HepG2 (cell line): ENCODE measurements around the gene ATP11A. TPM values are rescaled to one million over a fixed set of nuclear protein-coding genes. Genes with fewer than 3 reads are reported as not detected.

ENCODE experiments used
- ATAD3A ChIP-seq: sonication (generic); formaldehyde crosslinking; IDR thresholded peaks from 2 replicates; pipeline ENCODE4 v1.4.0; 2020; ENCODE audit warnings: missing genetic modification reagents
- CEBPG ChIP-seq: IDR thresholded peaks from 2 replicates; pipeline ENCODE4 v1.6.1; 2016
- ELF3 ChIP-seq: IDR thresholded peaks from 2 replicates; pipeline ENCODE4 v1.6.1; 2016; ENCODE audit warnings: missing genetic modification reagents, missing compliant biosample characterization
- ETV5 ChIP-seq: IDR thresholded peaks from 2 replicates; pipeline ENCODE4 v1.6.1; 2018; ENCODE audit warnings: missing biosample characterization, missing genetic modification reagents, inconsistent platforms, borderline replicate concordance
- MAFG ChIP-seq: sonication (generic); formaldehyde crosslinking; IDR thresholded peaks from 2 replicates; pipeline ENCODE4 v1.5.1; 2020; ENCODE audit warnings: mild to moderate bottlenecking, missing genetic modification reagents
- MTA3 ChIP-seq: sonication (generic); formaldehyde crosslinking; IDR thresholded peaks from 2 replicates; pipeline ENCODE4 v1.4.0; 2020; ENCODE audit warnings: missing genetic modification reagents
- MTF2 ChIP-seq: sonication (generic); formaldehyde crosslinking; IDR thresholded peaks from 2 replicates; pipeline ENCODE4 v1.5.0; 2020; ENCODE audit warnings: missing genetic modification reagents, borderline replicate concordance
- MXD4 ChIP-seq: IDR thresholded peaks from 2 replicates; pipeline ENCODE4 v1.6.1; 2016; ENCODE audit warnings: mild to moderate bottlenecking, missing biosample characterization, missing genetic modification reagents
- SP2 ChIP-seq: sonication (generic); formaldehyde crosslinking; IDR thresholded peaks from 2 replicates; pipeline ENCODE4 v1.5.1; 2020; ENCODE audit warnings: mild to moderate bottlenecking, missing genetic modification reagents
- TEAD2 ChIP-seq: sonication (generic); formaldehyde crosslinking; IDR thresholded peaks from 2 replicates; pipeline ENCODE4 v1.9.0; 2021; ENCODE audit warnings: missing genetic modification reagents
- THAP11 ChIP-seq: IDR thresholded peaks from 2 replicates; pipeline ENCODE4 v1.6.1; 2016; ENCODE audit warnings: missing biosample characterization, missing genetic modification reagents
- ZNF569 ChIP-seq: sonication (generic); formaldehyde crosslinking; IDR thresholded peaks from 2 replicates; pipeline ENCODE4 v1.5.0; 2020; ENCODE audit warnings: mild to moderate bottlenecking, missing genetic modification reagents, moderate library complexity, borderline replicate concordance
- ZNF589 ChIP-seq: sonication (generic); formaldehyde crosslinking; conservative IDR thresholded peaks from 2 replicates; pipeline ENCODE4 v1.8.0; 2022; ENCODE audit warnings: mild to moderate bottlenecking, moderate library complexity, missing genetic modification reagents
- ZNF616 ChIP-seq: sonication (generic); formaldehyde crosslinking; IDR thresholded peaks from 2 replicates; pipeline ENCODE4 v1.5.0; 2020; ENCODE audit warnings: low read depth, mild to moderate bottlenecking, missing genetic modification reagents
- ZNF709 ChIP-seq: sonication (generic); formaldehyde crosslinking; IDR thresholded peaks from 2 replicates; pipeline ENCODE4 v1.5.0; 2020; ENCODE audit warnings: mild to moderate bottlenecking, missing genetic modification reagents
- ZNF713 ChIP-seq: sonication (generic); formaldehyde crosslinking; IDR thresholded peaks from 2 replicates; pipeline ENCODE4 v1.4.0; 2020; ENCODE audit warnings: mild to moderate bottlenecking, missing genetic modification reagents
- ZNF792 ChIP-seq: IDR thresholded peaks from 2 replicates; pipeline ENCODE4 v1.6.1; 2016
- ZZZ3 ChIP-seq: sonication (generic); formaldehyde crosslinking; IDR thresholded peaks from 2 replicates; pipeline ENCODE4 v1.4.0; 2020; ENCODE audit warnings: missing genetic modification reagents, mild to moderate bottlenecking, borderline replicate concordance
- polyA plus RNA-seq, 8 experiments: library from polyadenylated mRNA; depleted of rRNA in 3 of 8; stranded (reverse) in 7 of 8; unstranded in 1 of 8; fragments of >200 nt; fragmentation: Illumina TruSeq in 4 of 8; extraction: Trizol in 4 of 8; gene quantifications; 2 replicates each; pipeline versions ENCODE4 v1.2.1 to v1.2.3, GENCODE V29; 2011 to 2016; ENCODE audit warnings: low read depth in 4 of 8, missing spikeins in 1 of 8, mixed read lengths in 1 of 8; ENCODE audit not compliant: insufficient read depth in 1 of 8
- total RNA-seq, 5 experiments: library from RNA; depleted of rRNA; stranded (reverse); fragments of >200 nt; fragmentation: Illumina TruSeq; extraction: Trizol; gene quantifications; 2 replicates each; pipeline ENCODE4 v1.2.3, GENCODE V29; 2016; ENCODE audit warnings: low read depth in 1 of 5
- TF ChIP-seq, protein P1 (sequence below): sonication (generic); formaldehyde crosslinking; IDR thresholded peaks from 2 replicates; pipeline ENCODE4 v1.4.0; 2020; ENCODE audit warnings: mild to moderate bottlenecking, missing genetic modification reagents
- TF ChIP-seq, protein P2 (sequence below): sonication (generic); formaldehyde crosslinking; IDR thresholded peaks from 2 replicates; pipeline ENCODE4 v1.5.0; 2020; ENCODE audit warnings: mild to moderate bottlenecking, missing genetic modification reagents
- TF ChIP-seq, protein P3 (sequence below): sonication (generic); formaldehyde crosslinking; IDR thresholded peaks from 2 replicates; pipeline ENCODE4 v1.4.0; 2020; ENCODE audit warnings: missing genetic modification reagents, borderline replicate concordance
- TF ChIP-seq, protein P4 (sequence below): sonication (generic); formaldehyde crosslinking; IDR thresholded peaks from 2 replicates; pipeline ENCODE4 v1.4.0; 2020; ENCODE audit warnings: missing genetic modification reagents, borderline replicate concordance

Gene ATP11A
- total and polyA plus RNA-seq, 2 of the 13 experiments (the other 11 are each of a cell fraction or from before 2014, with no cell fraction given) = 18.4 to 20.1 TPM

DNA sequence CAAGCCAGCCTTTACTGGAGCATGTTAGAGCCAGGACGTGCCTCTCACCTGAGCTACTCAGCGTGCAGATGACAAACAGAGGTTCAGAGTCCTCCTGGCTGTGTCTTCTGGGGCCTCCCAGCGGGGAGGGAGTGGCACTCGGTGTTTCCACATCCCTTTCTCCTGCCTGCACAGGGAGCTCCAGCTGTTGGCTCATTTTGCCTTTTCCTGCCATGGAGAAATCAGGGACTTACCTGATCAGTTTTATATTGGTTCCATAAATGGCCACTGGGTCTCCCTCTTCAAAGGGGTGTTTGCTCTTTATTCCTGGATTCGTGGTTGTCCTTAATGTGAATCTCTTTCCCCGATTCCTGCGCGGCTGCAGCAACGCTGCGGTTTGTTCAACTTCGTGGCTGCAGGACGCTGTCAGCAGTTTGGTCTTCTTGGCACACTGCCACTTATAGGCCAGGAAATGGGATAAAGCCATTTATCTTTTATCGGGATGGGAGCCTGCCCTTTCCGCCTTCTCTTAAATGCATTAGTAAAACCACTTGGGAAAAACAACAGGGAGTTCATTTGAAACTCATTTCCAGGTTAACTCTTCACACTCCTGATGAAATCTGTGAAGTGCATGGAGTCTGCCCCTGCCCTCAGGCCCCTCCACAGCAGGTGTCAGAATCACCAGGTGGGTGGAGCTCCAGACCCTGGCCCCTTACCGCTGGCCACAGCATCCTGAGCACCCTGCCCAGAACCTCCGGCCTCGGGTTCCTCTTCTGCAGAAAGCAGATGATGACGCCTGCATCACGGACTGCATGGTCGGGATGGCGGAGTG is 239.3 kb downstream of the ATP11A start (continued):
- TF ChIP-seq, protein P1, sequence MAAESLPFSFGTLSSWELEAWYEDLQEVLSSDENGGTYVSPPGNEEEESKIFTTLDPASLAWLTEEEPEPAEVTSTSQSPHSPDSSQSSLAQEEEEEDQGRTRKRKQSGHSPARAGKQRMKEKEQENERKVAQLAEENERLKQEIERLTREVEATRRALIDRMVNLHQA = no peak
- TF ChIP-seq TEAD2 (CRISPR knock-in tag) (no peak), MTA3 (CRISPR knock-in tag) (no peak), ZNF616 (CRISPR knock-in tag) (no peak), MAFG (CRISPR knock-in tag) (no peak), ZNF709 (CRISPR knock-in tag) (no peak), THAP11 (peak; percentile 31; the same call in 1 of the 2 replicates), SP2 (CRISPR knock-in tag) (no peak), ZNF713 (CRISPR knock-in tag) (no peak), ZZZ3 (CRISPR knock-in tag) (no peak), ZNF589 (CRISPR knock-in tag) (no peak), MTF2 (no peak), ZNF569 (CRISPR knock-in tag) (no peak), MXD4 (CRISPR knock-in tag) (0 out of 2 replicates have a peak, but pooled peaks have one; percentile 45), ELF3 (CRISPR knock-in tag) (peak; percentile 67), ETV5 (CRISPR knock-in tag) (no peak), ZNF792 (CRISPR knock-in tag) (no peak), ATAD3A (CRISPR knock-in tag) (no peak), CEBPG (CRISPR knock-in tag) (peak; percentile 60)
- TF ChIP-seq, protein P2, sequence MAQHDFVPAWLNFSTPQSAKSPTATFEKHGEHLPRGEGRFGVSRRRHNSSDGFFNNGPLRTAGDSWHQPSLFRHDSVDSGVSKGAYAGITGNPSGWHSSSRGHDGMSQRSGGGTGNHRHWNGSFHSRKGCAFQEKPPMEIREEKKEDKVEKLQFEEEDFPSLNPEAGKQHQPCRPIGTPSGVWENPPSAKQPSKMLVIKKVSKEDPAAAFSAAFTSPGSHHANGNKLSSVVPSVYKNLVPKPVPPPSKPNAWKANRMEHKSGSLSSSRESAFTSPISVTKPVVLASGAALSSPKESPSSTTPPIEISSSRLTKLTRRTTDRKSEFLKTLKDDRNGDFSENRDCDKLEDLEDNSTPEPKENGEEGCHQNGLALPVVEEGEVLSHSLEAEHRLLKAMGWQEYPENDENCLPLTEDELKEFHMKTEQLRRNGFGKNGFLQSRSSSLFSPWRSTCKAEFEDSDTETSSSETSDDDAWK (CRISPR knock-in tag) = no peak
- TF ChIP-seq, protein P3, sequence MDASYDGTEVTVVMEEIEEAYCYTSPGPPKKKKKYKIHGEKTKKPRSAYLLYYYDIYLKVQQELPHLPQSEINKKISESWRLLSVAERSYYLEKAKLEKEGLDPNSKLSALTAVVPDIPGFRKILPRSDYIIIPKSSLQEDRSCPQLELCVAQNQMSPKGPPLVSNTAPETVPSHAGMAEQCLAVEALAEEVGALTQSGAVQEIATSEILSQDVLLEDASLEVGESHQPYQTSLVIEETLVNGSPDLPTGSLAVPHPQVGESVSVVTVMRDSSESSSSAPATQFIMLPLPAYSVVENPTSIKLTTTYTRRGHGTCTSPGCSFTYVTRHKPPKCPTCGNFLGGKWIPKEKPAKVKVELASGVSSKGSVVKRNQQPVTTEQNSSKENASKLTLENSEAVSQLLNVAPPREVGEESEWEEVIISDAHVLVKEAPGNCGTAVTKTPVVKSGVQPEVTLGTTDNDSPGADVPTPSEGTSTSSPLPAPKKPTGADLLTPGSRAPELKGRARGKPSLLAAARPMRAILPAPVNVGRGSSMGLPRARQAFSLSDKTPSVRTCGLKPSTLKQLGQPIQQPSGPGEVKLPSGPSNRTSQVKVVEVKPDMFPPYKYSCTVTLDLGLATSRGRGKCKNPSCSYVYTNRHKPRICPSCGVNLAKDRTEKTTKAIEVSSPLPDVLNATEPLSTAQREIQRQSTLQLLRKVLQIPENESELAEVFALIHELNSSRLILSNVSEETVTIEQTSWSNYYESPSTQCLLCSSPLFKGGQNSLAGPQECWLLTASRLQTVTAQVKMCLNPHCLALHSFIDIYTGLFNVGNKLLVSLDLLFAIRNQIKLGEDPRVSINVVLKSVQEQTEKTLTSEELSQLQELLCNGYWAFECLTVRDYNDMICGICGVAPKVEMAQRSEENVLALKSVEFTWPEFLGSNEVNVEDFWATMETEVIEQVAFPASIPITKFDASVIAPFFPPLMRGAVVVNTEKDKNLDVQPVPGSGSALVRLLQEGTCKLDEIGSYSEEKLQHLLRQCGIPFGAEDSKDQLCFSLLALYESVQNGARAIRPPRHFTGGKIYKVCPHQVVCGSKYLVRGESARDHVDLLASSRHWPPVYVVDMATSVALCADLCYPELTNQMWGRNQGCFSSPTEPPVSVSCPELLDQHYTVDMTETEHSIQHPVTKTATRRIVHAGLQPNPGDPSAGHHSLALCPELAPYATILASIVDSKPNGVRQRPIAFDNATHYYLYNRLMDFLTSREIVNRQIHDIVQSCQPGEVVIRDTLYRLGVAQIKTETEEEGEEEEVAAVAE (CRISPR knock-in tag) = no peak
- TF ChIP-seq, protein P4, sequence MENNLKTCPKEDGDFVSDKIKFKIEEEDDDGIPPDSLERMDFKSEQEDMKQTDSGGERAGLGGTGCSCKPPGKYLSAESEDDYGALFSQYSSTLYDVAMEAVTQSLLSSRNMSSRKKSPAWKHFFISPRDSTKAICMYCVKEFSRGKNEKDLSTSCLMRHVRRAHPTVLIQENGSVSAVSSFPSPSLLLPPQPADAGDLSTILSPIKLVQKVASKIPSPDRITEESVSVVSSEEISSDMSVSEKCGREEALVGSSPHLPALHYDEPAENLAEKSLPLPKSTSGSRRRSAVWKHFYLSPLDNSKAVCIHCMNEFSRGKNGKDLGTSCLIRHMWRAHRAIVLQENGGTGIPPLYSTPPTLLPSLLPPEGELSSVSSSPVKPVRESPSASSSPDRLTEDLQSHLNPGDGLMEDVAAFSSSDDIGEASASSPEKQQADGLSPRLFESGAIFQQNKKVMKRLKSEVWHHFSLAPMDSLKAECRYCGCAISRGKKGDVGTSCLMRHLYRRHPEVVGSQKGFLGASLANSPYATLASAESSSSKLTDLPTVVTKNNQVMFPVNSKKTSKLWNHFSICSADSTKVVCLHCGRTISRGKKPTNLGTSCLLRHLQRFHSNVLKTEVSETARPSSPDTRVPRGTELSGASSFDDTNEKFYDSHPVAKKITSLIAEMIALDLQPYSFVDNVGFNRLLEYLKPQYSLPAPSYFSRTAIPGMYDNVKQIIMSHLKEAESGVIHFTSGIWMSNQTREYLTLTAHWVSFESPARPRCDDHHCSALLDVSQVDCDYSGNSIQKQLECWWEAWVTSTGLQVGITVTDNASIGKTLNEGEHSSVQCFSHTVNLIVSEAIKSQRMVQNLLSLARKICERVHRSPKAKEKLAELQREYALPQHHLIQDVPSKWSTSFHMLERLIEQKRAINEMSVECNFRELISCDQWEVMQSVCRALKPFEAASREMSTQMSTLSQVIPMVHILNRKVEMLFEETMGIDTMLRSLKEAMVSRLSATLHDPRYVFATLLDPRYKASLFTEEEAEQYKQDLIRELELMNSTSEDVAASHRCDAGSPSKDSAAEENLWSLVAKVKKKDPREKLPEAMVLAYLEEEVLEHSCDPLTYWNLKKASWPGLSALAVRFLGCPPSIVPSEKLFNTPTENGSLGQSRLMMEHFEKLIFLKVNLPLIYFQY (CRISPR knock-in tag) = no peak
